A549 (cell line): ENCODE measurements around the gene FAM240B. TPM values are rescaled to one million over a fixed set of nuclear protein-coding genes. Genes with fewer than 3 reads are reported as not detected.

Experiments used
- ATAC-seq, 2 experiments: fragments of 200-7000 bp in 1 of 2; fragments of >200 bp in 1 of 2; cut with Nextera tagmentation in 1 of 2; cut with Tn5 transposase in 1 of 2; 3 replicates each; pipeline versions ENCODE4 v1.8.0 to v1.9.1; 2018 to 2020; ENCODE audit warnings: mild to moderate bottlenecking in 1 of 2, moderate library complexity in 1 of 2
- CTCF ChIA-PET: fragments of 300-600 bp; sonication (Branson Sonifier 250); formaldehyde crosslinking; extraction: SDS; loops from one replicate; lab custom pipeline; 2021; ENCODE audit warnings: antibody characterized with exemption, inconsistent platforms; lab: Yijun Ruan, JAX
- POLR2A ChIA-PET: fragments of 350-600 bp; formaldehyde crosslinking; extraction: SDS; loops from one replicate; lab custom pipeline; 2021; ENCODE audit warnings: antibody characterized with exemption, inconsistent platforms; lab: Yijun Ruan, JAX
- DNase-seq, 2 experiments: peaks; one replicate each; pipeline versions ENCODE4 v3.0.0 to v3.0.0-alpha.2; 2011 to 2016; ENCODE audit warnings: low read depth in 1 of 2, low spot score in 1 of 2
- FAIRE-seq: peaks from 2 replicates; lab custom pipeline; 2011; peaks lifted over from hg19 to GRCh38; lab: Jason Lieb, UNC
- H3K27ac ChIP-seq, 2 experiments: fragments of >200 bp; sonication (Bioruptor Twin); formaldehyde crosslinking; 3 replicates each; pipeline ENCODE4 v1.5.1; 2016 to 2017
- H3K4me1 ChIP-seq: fragments of >200 bp; sonication (Bioruptor Twin); formaldehyde crosslinking; 3 replicates; pipeline ENCODE4 v1.6.1; 2016
- H3K4me2 ChIP-seq: fragments of >200 bp; sonication (Bioruptor Twin); formaldehyde crosslinking; 3 replicates; pipeline ENCODE4 v1.6.1; 2016
- H3K4me3 ChIP-seq: fragments of >200 bp; sonication (Bioruptor Twin); formaldehyde crosslinking; 3 replicates; pipeline ENCODE4 v1.5.1; 2016
- H3K9me3 ChIP-seq: fragments of >200 bp; sonication (Bioruptor Twin); formaldehyde crosslinking; 3 replicates; pipeline ENCODE4 v1.6.1; 2016
- BHLHE40 ChIP-seq: IDR thresholded peaks from 2 replicates; pipeline ENCODE4 v1.6.1; 2012; ENCODE audit warnings: low read depth, low read length, inconsistent platforms
- CBX8 ChIP-seq: fragments of 200-600 bp; sonication (generic); IDR thresholded peaks from 2 replicates; pipeline ENCODE4 v1.6.1; 2016
- CHD2 ChIP-seq: fragments of 150-350 bp; IDR thresholded peaks from 2 replicates; pipeline ENCODE4 v1.6.1; 2014; ENCODE audit warnings: low read length; ENCODE audit not compliant: partially characterized antibody
- EHMT2 ChIP-seq: fragments of 200-600 bp; sonication (generic); IDR thresholded peaks from 2 replicates; pipeline ENCODE4 v1.6.1; 2016; ENCODE audit warnings: antibody characterized with exemption, low read depth, mild to moderate bottlenecking, moderate library complexity
- HDAC2 ChIP-seq: fragments of 200-600 bp; sonication (generic); IDR thresholded peaks from 2 replicates; pipeline ENCODE4 v1.6.1; 2016
- JUN ChIP-seq, 2 experiments: fragments of >200 bp; sonication (Bioruptor Twin); formaldehyde crosslinking; IDR thresholded peaks; 2 replicates in 1 of 2; 3 replicates in 1 of 2; pipeline ENCODE4 v1.6.1; 2016 to 2017
- JUNB ChIP-seq: fragments of >200 bp; sonication (Bioruptor Twin); formaldehyde crosslinking; IDR thresholded peaks from 2 replicates; pipeline ENCODE4 v1.6.1; 2016
- MYC ChIP-seq: IDR thresholded peaks from 2 replicates; pipeline ENCODE4 v1.6.1; 2012; ENCODE audit warnings: mild to moderate bottlenecking, inconsistent platforms, low read length, improper control_type of control experiment, borderline replicate concordance
- NFE2L2 ChIP-seq: fragments of 150-350 bp; conservative IDR thresholded peaks from 2 replicates; pipeline ENCODE4 v1.6.1; 2014; ENCODE audit warnings: low read length
- PHF8 ChIP-seq: fragments of 200-600 bp; sonication (generic); IDR thresholded peaks from 2 replicates; pipeline ENCODE4 v1.6.1; 2016; ENCODE audit warnings: low read depth, mild to moderate bottlenecking, antibody characterized with exemption, moderate library complexity, borderline replicate concordance
- RAD21 ChIP-seq, 2 experiments: fragments of >200 bp in 1 of 2; sonication (Bioruptor Twin) in 1 of 2; formaldehyde crosslinking in 1 of 2; IDR thresholded peaks in 1 of 2; conservative IDR thresholded peaks in 1 of 2; 2 replicates in 1 of 2; 3 replicates in 1 of 2; pipeline ENCODE4 v1.6.1; 2012 to 2018; ENCODE audit warnings: inconsistent platforms in 1 of 2
- RARB ChIP-seq: fragments of 250-450 bp; sonication (Bioruptor Pico); IDR thresholded peaks from 2 replicates; pipeline ENCODE4 v1.8.0; 2021; ENCODE audit warnings: mild to moderate bottlenecking, moderate library complexity
- SMC3 ChIP-seq: fragments of >200 bp; sonication (Bioruptor Twin); formaldehyde crosslinking; IDR thresholded peaks from 3 replicates; pipeline ENCODE4 v1.6.1; 2018; ENCODE audit warnings: inconsistent platforms
- SREBF2 ChIP-seq: fragments of 450-650 bp; IDR thresholded peaks from 2 replicates; pipeline ENCODE4 v1.6.1; 2014; ENCODE audit warnings: mild to moderate bottlenecking, moderate library complexity
- TFCP2L1 ChIP-seq: fragments of 250-450 bp; sonication (Bioruptor Pico); IDR thresholded peaks from 2 replicates; pipeline ENCODE4 v1.5.0; 2021; ENCODE audit warnings: mild to moderate bottlenecking
- ZNF302 ChIP-seq: fragments of 250-450 bp; sonication (Bioruptor Pico); IDR thresholded peaks from 2 replicates; pipeline ENCODE4 v1.9.0; 2021; ENCODE audit warnings: inconsistent platforms, mild to moderate bottlenecking, moderate library complexity
- ZSCAN20 ChIP-seq: fragments of 250-450 bp; sonication (Bioruptor Pico); IDR thresholded peaks from 2 replicates; pipeline ENCODE4 v1.8.0; 2022; ENCODE audit warnings: mild to moderate bottlenecking, moderate library complexity
- WGBS: methylation state at CpG from one replicate; pipeline ENCODE4 v1.1.6; 2017; ENCODE audit errors: missing lambda C conversion rate; 5-methylcytosine and 5-hydroxymethylcytosine counted together
- polyA plus RNA-seq, 4 experiments: library from polyadenylated mRNA; depleted of rRNA in 3 of 4; stranded (reverse); fragments of >200 nt; fragmentation: RNase III in 1 of 4; extraction: RNeasy Plus Mini Kit Qiagen cat#74134 plus additional on column Dnase treatment in 1 of 4; gene quantifications; 2 replicates in 3 of 4; 3 replicates in 1 of 4; pipeline ENCODE4 v1.2.3, GENCODE V29; 2011 to 2017
- TF ChIP-seq, protein P1 (sequence below): fragments of >200 bp; sonication (Bioruptor Twin); formaldehyde crosslinking; IDR thresholded peaks from 3 replicates; pipeline ENCODE4 v1.5.1; 2016
- TF ChIP-seq, protein P2 (sequence below): IDR thresholded peaks from 2 replicates; pipeline ENCODE4 v1.6.1; 2012
- TF ChIP-seq, protein P3 (sequence below): fragments of 450-650 bp; IDR thresholded peaks from 2 replicates; pipeline ENCODE4 v1.6.1; 2014; ENCODE audit warnings: antibody characterized with exemption
- TF ChIP-seq, protein P4 (sequence below): fragments of 150-350 bp; IDR thresholded peaks from 2 replicates; pipeline ENCODE4 v1.6.1; 2014; ENCODE audit warnings: low read depth, mild to moderate bottlenecking, low read length

Gene FAM240B
- polyA plus RNA-seq, 2 of the 4 experiments (the other 2 are of a cell fraction): not detected

DNA sequence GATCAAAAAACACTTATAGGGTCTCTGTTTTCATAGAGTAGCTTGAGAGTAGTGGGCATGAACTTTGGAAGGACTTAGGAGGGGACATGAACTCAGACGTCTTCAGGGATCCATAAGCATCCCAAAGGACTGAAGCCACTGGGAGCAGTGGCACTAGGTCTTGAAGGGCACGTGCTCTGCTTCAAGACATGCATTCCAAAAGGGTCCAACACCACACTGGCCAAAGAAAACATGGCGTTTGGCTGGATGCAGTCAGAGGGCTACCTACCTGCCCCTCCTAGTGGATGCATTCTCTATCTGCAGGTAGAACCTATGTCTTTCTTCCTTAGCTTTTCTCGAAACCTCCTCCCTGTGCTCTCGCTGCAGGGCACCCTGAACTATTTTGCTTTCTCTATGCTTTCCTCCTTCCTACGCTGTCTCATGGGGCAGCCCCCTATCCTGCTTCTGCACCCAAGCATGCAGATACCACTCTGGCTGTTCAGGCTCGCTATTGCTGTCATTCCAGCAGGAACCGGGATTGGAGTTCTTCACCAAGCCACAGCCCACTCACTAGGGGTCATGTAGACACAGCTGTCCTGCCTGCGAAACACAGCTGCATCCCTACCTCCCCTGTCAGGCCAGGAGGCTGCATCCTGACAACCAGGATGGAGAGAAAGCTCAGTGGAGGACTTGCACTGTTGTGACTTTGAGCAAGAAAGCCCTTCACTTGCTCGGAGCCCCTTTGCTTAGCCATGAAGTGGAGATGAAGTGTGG is 11.9 kb downstream of the FAM240B start:
- no peak overlapping the region for H3K4me2 ChIP-seq
- 65% methylated on average over 10 of the region's 10 CpGs for WGBS
- FAIRE-seq: no peak
- TF ChIP-seq SMC3: peak; percentile 62
- TF ChIP-seq, protein P1, sequence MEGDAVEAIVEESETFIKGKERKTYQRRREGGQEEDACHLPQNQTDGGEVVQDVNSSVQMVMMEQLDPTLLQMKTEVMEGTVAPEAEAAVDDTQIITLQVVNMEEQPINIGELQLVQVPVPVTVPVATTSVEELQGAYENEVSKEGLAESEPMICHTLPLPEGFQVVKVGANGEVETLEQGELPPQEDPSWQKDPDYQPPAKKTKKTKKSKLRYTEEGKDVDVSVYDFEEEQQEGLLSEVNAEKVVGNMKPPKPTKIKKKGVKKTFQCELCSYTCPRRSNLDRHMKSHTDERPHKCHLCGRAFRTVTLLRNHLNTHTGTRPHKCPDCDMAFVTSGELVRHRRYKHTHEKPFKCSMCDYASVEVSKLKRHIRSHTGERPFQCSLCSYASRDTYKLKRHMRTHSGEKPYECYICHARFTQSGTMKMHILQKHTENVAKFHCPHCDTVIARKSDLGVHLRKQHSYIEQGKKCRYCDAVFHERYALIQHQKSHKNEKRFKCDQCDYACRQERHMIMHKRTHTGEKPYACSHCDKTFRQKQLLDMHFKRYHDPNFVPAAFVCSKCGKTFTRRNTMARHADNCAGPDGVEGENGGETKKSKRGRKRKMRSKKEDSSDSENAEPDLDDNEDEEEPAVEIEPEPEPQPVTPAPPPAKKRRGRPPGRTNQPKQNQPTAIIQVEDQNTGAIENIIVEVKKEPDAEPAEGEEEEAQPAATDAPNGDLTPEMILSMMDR: peak; percentile 39
- no peak for TF ChIP-seq HDAC2
- TF ChIP-seq, protein P2, sequence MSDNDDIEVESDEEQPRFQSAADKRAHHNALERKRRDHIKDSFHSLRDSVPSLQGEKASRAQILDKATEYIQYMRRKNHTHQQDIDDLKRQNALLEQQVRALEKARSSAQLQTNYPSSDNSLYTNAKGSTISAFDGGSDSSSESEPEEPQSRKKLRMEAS: peak; percentile 42
- peak; percentile 50 to 72; a peak in 4 of 5 replicates for TF ChIP-seq RAD21 (conservative IDR thresholded peaks at IDR 0.05 in 1 of 2, IDR thresholded peaks at IDR 0.05 in 1 of 2)
- TF ChIP-seq, all 56 proteins: peak for 4
- DNase-seq (peak in 1 of 2 experiments; percentile 57), ATAC-seq (peak; percentile 71 to 90; a peak in 5 of 6 replicates)
- POLR2A ChIA-PET: no interaction called here
- H3K4me3 ChIP-seq: no peak overlapping the region
- H3K27ac ChIP-seq: no peak overlapping the region
- no peaks in the 10 kb centered on the region for H3K9me3 ChIP-seq
- H3K4me1 ChIP-seq: peaks cover 5% of the 10 kb centered on the region; the same call in 2 of the 3 replicates
- CTCF ChIA-PET: interaction anchor here (1.0 to 4.0 kb wide), 15 partner anchors 8 to 88 kb away, joined by 4 to 28 read pairs (median 5); partner anchors contain the start of genes ANKRD18A and FAM240B

DNA sequence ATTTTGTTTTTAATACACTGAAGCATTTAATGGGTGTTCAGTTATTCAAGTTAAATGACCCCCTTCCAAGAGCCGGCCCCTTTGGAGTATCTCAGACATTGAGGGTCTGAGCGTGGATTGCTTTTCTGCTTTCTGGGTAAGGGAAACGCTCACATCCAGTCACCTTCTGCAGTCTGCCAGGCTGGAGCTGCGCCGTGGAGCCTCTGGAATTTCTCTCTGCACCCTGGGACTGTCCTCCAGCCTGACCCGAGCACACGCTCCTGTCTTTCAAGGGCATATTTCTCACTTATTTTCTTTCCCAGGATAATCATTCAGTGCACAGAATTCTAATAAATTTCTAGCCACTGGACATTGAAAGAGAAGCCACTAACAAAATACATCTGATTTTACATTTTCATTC is 13.4 kb downstream of the FAM240B start:
- 75% methylated on average over 7 of the region's 7 CpGs for WGBS
- H3K9me3 ChIP-seq: no peaks in the 10 kb centered on the region
- H3K4me1 ChIP-seq: no peaks in the 10 kb centered on the region
- TF ChIP-seq CBX8 (no peak), NFE2L2 (no peak), EHMT2 (no peak), ZNF302 (CRISPR knock-in tag) (no peak), MYC (no peak), BHLHE40 (no peak), PHF8 (no peak), RARB (CRISPR knock-in tag) (no peak), SREBF2 (no peak), JUNB (no peak), ZSCAN20 (no peak), TFCP2L1 (no peak), SMC3 (no peak), JUN (IDR thresholded peaks at IDR 0.05) (no peak), CHD2 (no peak)
- TF ChIP-seq, protein P1: no peak
- TF ChIP-seq, protein P2: no peak
- TF ChIP-seq, protein P3, sequence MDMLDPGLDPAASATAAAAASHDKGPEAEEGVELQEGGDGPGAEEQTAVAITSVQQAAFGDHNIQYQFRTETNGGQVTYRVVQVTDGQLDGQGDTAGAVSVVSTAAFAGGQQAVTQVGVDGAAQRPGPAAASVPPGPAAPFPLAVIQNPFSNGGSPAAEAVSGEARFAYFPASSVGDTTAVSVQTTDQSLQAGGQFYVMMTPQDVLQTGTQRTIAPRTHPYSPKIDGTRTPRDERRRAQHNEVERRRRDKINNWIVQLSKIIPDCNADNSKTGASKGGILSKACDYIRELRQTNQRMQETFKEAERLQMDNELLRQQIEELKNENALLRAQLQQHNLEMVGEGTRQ: no peak
- TF ChIP-seq, protein P4, sequence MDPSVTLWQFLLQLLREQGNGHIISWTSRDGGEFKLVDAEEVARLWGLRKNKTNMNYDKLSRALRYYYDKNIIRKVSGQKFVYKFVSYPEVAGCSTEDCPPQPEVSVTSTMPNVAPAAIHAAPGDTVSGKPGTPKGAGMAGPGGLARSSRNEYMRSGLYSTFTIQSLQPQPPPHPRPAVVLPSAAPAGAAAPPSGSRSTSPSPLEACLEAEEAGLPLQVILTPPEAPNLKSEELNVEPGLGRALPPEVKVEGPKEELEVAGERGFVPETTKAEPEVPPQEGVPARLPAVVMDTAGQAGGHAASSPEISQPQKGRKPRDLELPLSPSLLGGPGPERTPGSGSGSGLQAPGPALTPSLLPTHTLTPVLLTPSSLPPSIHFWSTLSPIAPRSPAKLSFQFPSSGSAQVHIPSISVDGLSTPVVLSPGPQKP: no peak
- POLR2A ChIA-PET: no interaction called here
- ATAC-seq (no peak), FAIRE-seq (no peak), DNase-seq (no peak)
- CTCF ChIA-PET: interaction anchor here (0.6 to 4.0 kb wide), 7 partner anchors 10 to 880 kb away, joined by 3 to 13 read pairs (median 4); partner anchors contain the start of gene ANKRD18A
- H3K4me2 ChIP-seq: no peak overlapping the region
- H3K27ac ChIP-seq: no peak overlapping the region
- no peak overlapping the region for H3K4me3 ChIP-seq
